Neural progenitor cell (in vitro differentiated cells): ENCODE data around the gene PPFIBP1.

Source experiments
- EZH2 ChIP-seq: fragments of 200-600 bp; sonication (generic); IDR thresholded peaks from 2 replicates; pipeline ENCODE4 v1.6.1; 2017; ENCODE audit warnings: antibody characterized with exemption, mild to moderate bottlenecking, moderate library complexity
- EZH2phosphoT487 ChIP-seq: fragments of 200-600 bp; sonication (generic); IDR thresholded peaks from 2 replicates; pipeline ENCODE4 v1.6.1; 2017; ENCODE audit warnings: antibody characterized with exemption
- TF ChIP-seq, protein P1 (sequence below): fragments of 200-600 bp; sonication (generic); IDR thresholded peaks from 2 replicates; pipeline ENCODE4 v1.5.1; 2017; ENCODE audit warnings: antibody characterized with exemption, mild to moderate bottlenecking

DNA sequence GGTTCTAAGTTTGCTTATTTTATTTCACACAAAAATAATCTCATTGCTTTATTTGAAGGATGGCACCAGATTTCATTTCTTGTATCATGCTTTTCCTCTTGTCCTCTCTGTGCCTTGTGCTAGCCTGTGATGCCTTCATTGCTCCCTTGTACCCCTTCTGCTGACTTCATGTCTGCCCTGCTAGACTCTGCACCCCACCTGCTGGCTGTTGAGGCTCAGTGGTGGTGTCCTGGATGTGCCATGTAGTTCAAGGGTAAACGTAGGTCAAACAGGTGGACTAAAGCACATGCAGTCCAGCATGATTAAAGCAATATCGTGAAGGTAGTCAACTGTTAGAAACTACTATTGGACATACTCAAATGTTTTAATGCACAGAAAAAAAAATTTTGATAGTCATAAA lies 208.3 kb downstream of the PPFIBP1 start:
- TF ChIP-seq, protein P1, sequence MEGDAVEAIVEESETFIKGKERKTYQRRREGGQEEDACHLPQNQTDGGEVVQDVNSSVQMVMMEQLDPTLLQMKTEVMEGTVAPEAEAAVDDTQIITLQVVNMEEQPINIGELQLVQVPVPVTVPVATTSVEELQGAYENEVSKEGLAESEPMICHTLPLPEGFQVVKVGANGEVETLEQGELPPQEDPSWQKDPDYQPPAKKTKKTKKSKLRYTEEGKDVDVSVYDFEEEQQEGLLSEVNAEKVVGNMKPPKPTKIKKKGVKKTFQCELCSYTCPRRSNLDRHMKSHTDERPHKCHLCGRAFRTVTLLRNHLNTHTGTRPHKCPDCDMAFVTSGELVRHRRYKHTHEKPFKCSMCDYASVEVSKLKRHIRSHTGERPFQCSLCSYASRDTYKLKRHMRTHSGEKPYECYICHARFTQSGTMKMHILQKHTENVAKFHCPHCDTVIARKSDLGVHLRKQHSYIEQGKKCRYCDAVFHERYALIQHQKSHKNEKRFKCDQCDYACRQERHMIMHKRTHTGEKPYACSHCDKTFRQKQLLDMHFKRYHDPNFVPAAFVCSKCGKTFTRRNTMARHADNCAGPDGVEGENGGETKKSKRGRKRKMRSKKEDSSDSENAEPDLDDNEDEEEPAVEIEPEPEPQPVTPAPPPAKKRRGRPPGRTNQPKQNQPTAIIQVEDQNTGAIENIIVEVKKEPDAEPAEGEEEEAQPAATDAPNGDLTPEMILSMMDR: peak; percentile 27
- no peak for TF ChIP-seq EZH2
- no peak for TF ChIP-seq EZH2phosphoT487
